Measurements from ENCODE around the gene SIGLEC12. TPM values are rescaled to one million over a fixed set of nuclear protein-coding genes. Genes with fewer than 3 reads are reported as not detected.

Gene SIGLEC12
- total and polyA plus RNA-seq, 9 of the 15 experiments (the other 6 are each of a cell fraction or from before 2014, with no cell fraction given): 0.08 to 1.3 (median 0.54) TPM

DNA sequence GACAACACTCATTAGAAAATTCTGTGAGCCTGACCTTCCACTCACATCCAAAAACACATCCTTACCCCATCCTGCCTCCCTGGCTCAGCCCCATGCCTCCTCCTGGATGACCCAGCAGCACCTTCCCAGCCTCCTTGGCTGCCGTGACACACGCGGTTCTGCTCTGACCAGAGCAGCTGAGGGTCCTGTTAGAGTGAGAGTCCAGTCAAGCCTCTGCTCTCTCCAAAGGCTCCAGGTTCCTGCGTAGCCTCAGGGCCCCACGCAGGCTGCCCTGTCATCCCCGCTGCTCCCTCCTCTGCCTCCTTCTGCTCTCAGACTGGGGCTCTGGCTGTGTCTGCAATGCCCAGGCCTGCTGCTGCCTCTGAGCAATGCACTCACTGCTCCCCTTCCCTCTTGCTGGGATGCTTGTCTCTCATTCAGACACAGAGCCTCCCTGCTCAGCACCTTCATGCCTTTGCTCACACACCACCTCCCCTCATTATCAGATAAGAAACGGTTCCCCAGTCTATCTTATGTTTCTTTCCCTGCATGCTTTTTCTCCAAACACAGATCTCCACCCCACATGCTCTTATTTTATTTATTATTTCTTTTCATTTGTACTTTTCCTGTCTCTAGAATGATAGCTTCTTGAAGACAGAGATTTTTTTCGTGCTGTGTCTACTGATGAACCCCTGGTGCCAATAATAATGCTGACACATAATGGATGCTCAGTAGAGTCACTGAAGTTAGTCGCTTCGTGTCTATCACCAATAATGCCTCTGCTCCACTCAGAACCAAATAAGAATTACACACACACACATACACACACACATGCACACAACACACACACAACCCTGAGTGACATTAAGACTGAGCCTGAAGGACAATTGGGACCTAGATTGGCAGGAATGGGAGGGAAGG, 40.1 kb upstream of the SIGLEC12 start (continued):
- TF ChIP-seq TOE1 (IDR thresholded peaks at IDR 0.05; ENCODE audit: borderline replicate concordance) (peak; percentile 59; the same call in 1 of the 2 replicates), TOE1 (CRISPR knock-in tag; IDR thresholded peaks at IDR 0.05; ENCODE audit: borderline replicate concordance, low read depth) (no peak), CAMTA2 (CRISPR knock-in tag; conservative IDR thresholded peaks at IDR 0.05) (no peak), ZNF589 (CRISPR knock-in tag; IDR thresholded peaks at IDR 0.05; ENCODE audit: low read depth) (0 out of 2 replicates have a peak, but pooled peaks have one; percentile 14), L3MBTL2 (IDR thresholded peaks at IDR 0.05) (peak; percentile 77), SMAD4 (CRISPR knock-in tag; conservative IDR thresholded peaks at IDR 0.05) (0 out of 2 replicates have a peak, but pooled peaks have one; percentile 49), POLR2G (IDR thresholded peaks at IDR 0.05; ENCODE audit: low read depth, low read length) (0 out of 2 replicates have a peak, but pooled peaks have one; percentile 48), PHF8 (IDR thresholded peaks at IDR 0.05; ENCODE audit: borderline replicate concordance, low read length) (peak; percentile 37; the same call in 1 of the 2 replicates), PRMT5 (CRISPR knock-in tag; IDR thresholded peaks at IDR 0.05) (no peak), USF2 (CRISPR knock-in tag; IDR thresholded peaks at IDR 0.05) (no peak), SOX6 (IDR thresholded peaks at IDR 0.05) (peak; percentile 23; the same call in 1 of the 2 replicates), NR1H2 (CRISPR knock-in tag; IDR thresholded peaks at IDR 0.05) (no peak), E2F6 (IDR thresholded peaks at IDR 0.05; ENCODE audit: borderline replicate concordance in 1 of 2, extremely low read depth in 1 of 2, insufficient read depth in 1 of 2, insufficient read length in 1 of 2, low read depth in 1 of 2, low read length in 1 of 2, poor library complexity in 1 of 2, severe bottlenecking in 1 of 2) (peak in 1 of 2 experiments; percentile 19), CBFA2T3 (IDR thresholded peaks at IDR 0.05) (peak; percentile 2; the same call in 1 of the 2 replicates), ZNF197 (CRISPR knock-in tag; IDR thresholded peaks at IDR 0.05; ENCODE audit: low read depth) (0 out of 2 replicates have a peak, but pooled peaks have one; percentile 28), FOXP4 (CRISPR knock-in tag; IDR thresholded peaks at IDR 0.05; ENCODE audit: borderline replicate concordance) (0 out of 2 replicates have a peak, but pooled peaks have one; percentile 43), ZNF184 (CRISPR knock-in tag; IDR thresholded peaks at IDR 0.05) (no peak), HCFC1 (IDR thresholded peaks at IDR 0.05; ENCODE audit: low read depth, low read length) (no peak)
- TF ChIP-seq, protein P1, sequence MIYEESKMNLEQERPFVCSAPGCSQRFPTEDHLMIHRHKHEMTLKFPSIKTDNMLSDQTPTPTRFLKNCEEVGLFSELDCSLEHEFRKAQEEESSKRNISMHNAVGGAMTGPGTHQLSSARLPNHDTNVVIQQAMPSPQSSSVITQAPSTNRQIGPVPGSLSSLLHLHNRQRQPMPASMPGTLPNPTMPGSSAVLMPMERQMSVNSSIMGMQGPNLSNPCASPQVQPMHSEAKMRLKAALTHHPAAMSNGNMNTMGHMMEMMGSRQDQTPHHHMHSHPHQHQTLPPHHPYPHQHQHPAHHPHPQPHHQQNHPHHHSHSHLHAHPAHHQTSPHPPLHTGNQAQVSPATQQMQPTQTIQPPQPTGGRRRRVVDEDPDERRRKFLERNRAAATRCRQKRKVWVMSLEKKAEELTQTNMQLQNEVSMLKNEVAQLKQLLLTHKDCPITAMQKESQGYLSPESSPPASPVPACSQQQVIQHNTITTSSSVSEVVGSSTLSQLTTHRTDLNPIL (CRISPR knock-in tag; IDR thresholded peaks at IDR 0.05): no peak

All from K562 (cell line).